ENCODE data around the gene CELSR1. TPM values are rescaled to one million over a fixed set of nuclear protein-coding genes. Genes with fewer than 3 reads are reported as not detected.
"Not testable (repeated sequence)": the region's sequence is repeated elsewhere in the genome, so short reads cannot be mapped to it uniquely, and the experiment has no call there.

The CELSR1 gene
- polyA plus RNA-seq, 12 donors, result 1.4 to 24.7 (median 5.0) TPM; not detected in 1

GRCh38 chr22:46533070-46533833, 4.2 kb downstream of the CELSR1 start:
- no peak for DNase-seq

- DNase-seq, result no peak
Observed at GRCh38 chr22:46532416-46532815, 5.0 kb downstream of the CELSR1 start.

- DNase-seq, result no peak
Observed at GRCh38 chr22:46531581-46532175, 5.7 kb downstream of the CELSR1 start.

- no peak for DNase-seq
Observed at GRCh38 chr22:46528121-46528610, 9.3 kb downstream of the CELSR1 start.

- no peak for DNase-seq
Observed at GRCh38 chr22:46526244-46526839, 11.1 kb downstream of the CELSR1 start.

GRCh38 chr22:46525389-46526243, 11.8 kb downstream of the CELSR1 start:
- DNase-seq, result no peak

GRCh38 chr22:46524203-46524740, 13.1 kb downstream of the CELSR1 start:
- DNase-seq, result no peak

- no peak for DNase-seq
Observed at GRCh38 chr22:46522797-46523196, 14.6 kb downstream of the CELSR1 start.

- DNase-seq, result no peak
Observed at GRCh38 chr22:46521994-46522393, 15.4 kb downstream of the CELSR1 start.

GRCh38 chr22:46520880-46521279, 16.5 kb downstream of the CELSR1 start:
- no peak for DNase-seq

- no peak for DNase-seq
Observed at GRCh38 chr22:46519377-46519776, 18.0 kb downstream of the CELSR1 start.

GRCh38 chr22:46518542-46519325, 18.7 kb downstream of the CELSR1 start:
- no peak for DNase-seq

GRCh38 chr22:46518038-46518437, 19.4 kb downstream of the CELSR1 start:
- no peak for DNase-seq

GRCh38 chr22:46517255-46517761, 20.1 kb downstream of the CELSR1 start:
- DNase-seq, result no peak

GRCh38 chr22:46516638-46517037, 20.8 kb downstream of the CELSR1 start:
- no peak for DNase-seq

GRCh38 chr22:46516112-46516487, 21.3 kb downstream of the CELSR1 start:
- DNase-seq, result not testable (repeated sequence)

- DNase-seq, result no peak
Observed at GRCh38 chr22:46515208-46516111, 22.0 kb downstream of the CELSR1 start.

GRCh38 chr22:46514592-46515207, 22.7 kb downstream of the CELSR1 start:
- DNase-seq, result no peak

GRCh38 chr22:46513908-46514550, 23.4 kb downstream of the CELSR1 start:
- no peak for DNase-seq
